Measurements from ENCODE around the gene KARS1.
"Not testable (repeated sequence)": the region's sequence is repeated elsewhere in the genome, so short reads cannot be mapped to it uniquely, and the experiment has no call there.

KARS1 gene

DNA sequence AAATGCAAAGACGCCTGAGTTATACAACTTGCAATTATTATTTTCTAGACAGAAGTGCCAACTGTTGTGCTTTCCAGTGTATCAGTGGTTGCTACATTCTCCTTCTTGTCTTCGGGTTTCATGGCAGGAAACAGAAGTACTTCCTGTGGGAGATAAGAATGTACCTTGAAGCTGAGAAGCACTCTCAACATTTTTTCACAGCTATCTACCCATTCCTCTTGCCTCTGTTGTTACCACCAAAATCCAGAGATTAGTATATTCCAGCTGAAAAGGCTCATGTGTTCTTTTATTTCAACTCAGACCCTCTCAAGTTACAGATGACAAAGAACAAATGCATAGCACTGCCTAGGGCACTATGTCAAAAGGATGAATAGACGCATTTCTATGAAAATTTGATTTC is 19.6 kb downstream of the KARS1 start:
- no peak for FAIRE-seq

DNA sequence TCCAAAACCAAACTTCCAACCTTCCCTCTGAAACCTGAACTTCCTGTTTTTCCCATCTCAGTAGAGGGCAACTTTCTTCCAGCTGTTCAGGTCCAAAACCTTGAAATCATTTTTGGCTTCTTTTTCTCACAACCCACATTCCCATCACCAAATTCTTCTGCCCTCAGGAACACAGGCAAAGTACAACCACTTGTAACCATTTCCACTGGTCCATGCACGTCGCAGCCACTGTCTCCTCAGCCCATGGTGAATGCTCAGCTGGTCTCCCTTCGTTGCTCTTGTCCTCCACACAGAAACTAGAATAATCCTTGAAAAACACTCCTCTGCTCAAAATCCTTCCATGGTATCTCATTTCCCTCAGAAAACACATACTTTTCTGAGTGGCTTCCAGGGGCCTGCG is 20.7 kb downstream of the KARS1 start:
- DNase-seq (ENCODE audit: insufficient read length, low spot score), result no peak
- FAIRE-seq, result no peak

More for the DNA sequence above, 19.6 kb downstream of the KARS1 start:
- no peak for DNase-seq (ENCODE audit: insufficient read length, low spot score)

DNA sequence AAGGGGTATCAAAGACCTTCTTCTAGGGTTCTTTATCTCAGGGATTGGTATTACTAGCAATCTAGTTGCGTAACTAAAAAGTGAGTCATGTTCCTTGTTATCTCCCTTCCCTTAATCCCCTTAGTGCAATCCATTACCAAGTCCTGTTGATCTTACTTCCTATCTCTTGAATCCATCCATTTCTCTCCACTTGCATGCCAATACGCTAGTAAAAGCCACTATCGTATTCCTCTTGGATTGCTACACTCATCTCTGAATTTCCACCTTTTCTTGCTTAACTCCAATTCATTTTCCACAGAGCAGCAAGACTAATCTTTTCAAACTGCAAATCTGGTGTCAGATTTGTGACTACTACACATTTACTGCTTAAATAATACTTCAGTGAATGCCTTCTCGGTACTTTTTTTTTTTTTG is 22.5 kb downstream of the KARS1 start:
- no peak for FAIRE-seq
- peak; percentile 66 for DNase-seq (ENCODE audit: insufficient read length, low spot score)

DNA sequence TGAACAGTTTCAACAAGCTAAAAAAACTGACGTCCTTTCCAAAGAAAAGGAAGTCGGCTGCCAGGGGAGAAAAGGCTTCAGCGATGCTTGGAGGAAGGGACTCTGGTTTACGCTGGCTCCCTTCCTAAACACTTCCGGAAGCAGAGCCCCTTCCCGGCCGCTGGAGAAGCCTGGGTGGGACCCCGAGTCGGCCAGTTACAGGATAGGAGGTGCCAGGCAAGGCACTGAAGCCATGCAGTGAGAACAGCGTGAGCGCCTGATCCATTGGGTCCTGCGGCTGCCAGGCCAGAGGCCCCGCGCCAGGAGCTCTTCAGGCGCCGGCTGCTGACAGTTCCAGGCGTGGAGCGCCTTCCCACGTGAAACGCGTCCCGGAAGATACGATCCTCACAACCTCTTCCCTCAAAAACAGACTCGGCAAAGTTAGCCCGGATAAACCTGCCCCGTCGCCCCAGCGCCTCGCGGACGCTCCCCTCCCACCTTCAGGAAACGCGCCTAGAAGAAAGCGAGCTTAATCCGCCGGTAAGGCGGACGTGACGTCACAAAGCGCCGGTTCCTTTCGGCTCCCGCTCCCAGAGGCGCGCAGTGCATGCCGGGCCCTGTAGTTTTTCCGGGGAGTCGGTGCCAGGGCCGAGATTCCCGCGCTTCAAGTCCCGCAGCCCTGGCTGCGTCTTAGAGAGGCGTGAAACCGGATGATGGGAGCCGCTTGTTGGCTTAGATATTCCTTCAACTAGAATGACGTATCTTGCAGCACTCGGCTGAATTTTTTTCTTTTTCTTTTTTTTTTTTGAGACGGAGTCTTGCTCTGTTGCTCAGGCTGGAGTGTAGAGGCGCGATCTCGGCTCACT is 24.5 kb downstream of the KARS1 start, which contains the start of gene ADAT1:
Gene ADAT1 (minus strand): TSS at position 521 of the 845 bp plus-strand sequence. CDS start 2,482 bp downstream, outside the sequence.
- FAIRE-seq (peak; percentile 66), DNase-seq (ENCODE audit: insufficient read length, low spot score) (peak; percentile 97)

DNA sequence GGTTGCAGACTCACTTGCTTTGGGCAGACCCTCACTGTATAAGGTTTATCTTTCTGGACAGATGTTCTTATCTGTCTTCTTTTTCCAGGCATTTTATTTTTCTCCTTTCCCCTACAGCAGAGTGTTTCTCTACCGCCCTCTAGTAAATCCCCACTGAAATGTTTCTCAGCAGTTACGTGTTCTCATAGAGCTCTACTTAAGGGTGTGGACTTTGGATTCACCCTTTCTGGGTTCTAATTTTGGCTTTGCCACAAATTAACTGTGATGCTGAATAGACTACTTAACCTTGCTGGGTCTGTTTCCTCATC is 26.3 kb downstream of the KARS1 start:
- DNase-seq (ENCODE audit: insufficient read length, low spot score) (peak; percentile 24), FAIRE-seq (no peak)

DNA sequence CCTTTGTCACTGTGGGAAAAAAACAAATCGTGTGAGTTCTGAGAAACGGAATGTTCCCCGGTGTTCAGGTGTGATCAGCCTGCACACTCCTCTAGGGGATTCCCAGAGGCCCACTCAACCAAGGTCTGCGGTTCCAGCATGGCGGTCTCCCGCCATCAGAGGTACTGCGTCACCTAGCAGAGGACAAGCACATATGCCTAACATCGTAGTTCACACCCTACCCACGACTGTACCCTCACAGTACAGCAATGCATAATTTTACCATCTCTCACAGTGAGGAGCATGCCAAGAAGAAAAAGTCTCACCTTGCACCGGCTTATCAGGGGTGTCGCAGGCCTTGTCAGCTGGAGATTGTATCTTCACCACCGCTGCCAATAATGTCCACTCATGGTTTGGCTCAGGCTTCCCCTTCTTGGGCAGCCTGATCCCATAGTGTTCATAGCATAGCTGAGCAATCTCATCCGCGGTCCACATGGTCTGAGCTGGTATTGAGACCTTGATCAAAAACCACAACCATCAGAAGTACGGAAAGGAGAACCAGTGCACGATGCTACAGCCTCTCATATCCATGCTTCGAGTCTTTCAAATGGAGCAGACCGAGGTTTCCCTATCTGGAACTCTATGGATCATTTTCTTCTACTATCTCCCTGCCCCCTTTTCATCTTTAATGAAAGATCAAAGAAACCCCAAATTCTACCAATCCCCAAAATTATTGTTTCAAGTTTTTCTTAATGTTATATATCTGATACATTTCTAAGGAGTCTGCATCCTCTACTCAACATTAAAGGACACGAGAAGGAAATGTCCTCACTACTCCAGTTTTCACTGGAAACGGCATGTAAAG is 26.9 kb downstream of the KARS1 start:
- DNase-seq (ENCODE audit: insufficient read length, low spot score) (no peak), FAIRE-seq (no peak)

DNA sequence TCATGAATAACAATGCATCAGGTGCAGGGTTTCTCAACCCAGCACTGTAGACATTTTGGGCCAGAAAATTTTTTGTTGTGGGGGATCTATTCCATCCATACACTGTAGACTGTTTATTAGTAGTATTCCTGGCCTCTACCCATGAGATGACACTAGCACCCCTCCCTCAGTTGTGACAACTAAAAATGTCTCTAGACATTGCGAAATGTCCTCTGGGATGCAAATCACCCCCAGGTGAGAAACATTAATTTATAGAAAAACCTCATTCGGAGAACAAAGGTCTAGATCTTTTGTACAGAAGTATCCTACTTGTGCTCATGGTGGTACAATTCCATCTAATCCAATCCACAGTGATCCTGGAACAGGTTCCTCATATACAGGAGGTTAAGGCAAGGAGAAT is 28.7 kb downstream of the KARS1 start:
- DNase-seq (ENCODE audit: insufficient read length, low spot score) (no peak), FAIRE-seq (no peak)

DNA sequence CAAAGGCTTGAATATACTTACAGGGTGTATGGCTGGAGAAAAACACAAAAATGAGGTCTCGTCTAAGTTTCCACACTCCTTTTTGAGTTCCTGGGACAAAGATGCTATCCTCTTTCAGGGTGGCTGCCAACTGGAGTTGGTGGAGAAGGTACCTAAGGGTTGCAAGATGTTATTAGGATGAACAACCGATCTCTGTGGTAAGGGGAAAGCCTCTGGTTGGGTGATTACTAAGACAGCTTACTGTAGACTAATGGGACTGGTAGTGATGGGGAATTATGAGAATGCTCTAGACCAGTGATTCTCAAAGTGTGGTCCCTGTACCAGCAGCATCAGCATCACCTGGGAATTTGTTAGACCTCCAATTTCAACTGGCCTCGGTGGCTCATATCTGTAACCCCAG is 30.3 kb downstream of the KARS1 start:
- no peak for FAIRE-seq

DNA sequence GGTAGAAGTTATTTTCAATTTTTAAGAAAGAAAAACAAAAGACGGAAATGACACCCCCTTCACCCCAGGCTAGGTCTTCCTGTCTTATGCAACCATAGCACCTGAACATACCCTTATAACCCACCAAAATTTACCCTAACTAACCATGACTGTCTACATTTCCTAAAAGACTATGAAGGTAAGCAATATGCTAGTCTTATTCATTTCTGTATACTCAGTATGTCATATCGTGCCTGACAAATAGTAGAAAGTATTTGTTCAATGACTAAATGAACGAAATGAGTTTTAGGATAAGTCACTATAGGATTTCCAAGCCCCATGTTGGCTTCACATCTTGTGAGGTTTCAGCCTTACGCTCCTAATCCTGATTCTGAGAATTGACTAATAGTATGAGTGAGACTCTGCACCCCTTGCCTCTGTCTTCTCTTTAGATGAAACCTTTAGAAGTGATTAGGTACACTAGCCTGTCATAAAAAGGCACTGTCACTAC is 30.9 kb downstream of the KARS1 start:
- no peak for FAIRE-seq
- DNase-seq (ENCODE audit: insufficient read length, low spot score), result no peak

More for the DNA sequence above, 30.3 kb downstream of the KARS1 start:
- no peak for DNase-seq (ENCODE audit: insufficient read length, low spot score)

DNA sequence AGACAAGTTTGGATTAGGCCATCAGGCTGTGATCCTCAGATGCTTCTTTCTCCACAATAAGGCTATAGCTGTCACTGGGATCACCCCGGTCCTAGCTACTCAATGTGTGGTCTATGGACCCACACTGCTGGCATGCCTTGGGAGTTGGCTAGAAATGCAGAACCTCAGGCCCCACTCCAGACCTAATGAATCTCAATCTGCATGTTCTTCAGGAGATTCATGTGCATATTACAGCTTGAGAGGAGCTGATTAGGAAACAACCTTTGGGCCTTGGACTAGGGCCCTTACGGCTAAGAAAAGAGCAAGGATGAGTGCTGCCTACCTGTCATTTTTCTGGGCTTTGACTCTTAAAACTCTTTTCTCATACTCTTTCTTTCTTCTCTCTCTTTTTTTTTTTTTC is 31.8 kb downstream of the KARS1 start:
- FAIRE-seq, result no peak
- DNase-seq (ENCODE audit: insufficient read length, low spot score), result no peak

DNA sequence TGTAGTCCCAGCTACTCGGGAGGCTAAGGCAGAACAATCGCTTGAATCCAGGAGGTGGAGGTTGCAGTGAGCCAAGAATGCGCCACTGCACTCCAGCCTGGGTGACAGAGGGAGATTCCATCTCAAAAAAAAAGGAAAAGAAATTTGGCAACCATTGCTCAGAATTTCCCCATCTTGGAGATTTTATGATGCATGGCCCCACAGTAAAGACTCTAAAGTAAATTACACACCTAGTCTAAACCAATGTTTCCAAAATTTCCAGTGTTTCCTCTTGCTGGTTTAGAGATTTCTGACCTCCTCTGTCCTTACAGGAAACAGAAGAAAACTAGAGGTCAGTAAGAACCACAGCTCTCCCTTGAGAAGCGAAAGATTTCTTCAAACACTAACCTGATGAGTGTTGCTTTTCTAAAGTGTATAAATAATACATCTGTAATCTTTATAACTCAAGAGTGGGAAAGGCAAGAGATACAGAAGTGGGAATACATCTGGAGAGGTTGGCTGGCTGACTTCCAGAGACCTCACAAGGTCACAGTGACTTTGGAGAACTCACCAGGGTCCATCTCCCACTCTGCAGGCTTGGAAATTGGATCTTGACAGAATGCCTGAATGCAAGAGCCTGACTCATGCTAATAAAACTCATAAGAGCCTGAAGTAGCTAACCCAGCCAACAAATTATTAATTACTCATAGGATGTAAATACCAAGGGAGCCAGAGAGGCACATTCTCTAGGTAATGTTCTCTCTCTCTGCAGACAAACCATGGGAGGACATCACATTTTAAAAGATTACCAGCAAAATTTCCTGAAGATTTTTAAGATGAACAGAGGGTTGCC is 33.2 kb downstream of the KARS1 start:
- no peak for FAIRE-seq
- no peak for DNase-seq (ENCODE audit: insufficient read length, low spot score)

DNA sequence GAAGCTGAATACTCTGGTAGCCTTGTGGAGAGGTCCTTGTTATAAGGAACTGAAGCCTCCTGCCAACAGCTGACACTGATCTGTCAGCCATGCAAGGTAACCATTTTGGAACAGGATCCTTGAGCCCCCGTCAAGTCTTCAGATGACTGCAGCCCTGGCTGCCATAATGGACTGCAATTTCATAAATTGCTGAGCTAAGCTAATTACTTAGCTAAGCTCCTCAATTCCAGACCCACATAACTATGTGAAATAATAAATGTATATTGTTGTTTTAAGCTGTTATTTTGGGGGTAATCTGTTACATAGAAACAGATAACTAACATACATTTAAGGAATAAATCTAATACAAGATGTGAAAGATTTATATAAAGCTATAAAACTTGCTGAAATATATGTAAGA is 41.0 kb downstream of the KARS1 start:
- no peak for DNase-seq (ENCODE audit: insufficient read length, low spot score)
- no peak for FAIRE-seq

DNA sequence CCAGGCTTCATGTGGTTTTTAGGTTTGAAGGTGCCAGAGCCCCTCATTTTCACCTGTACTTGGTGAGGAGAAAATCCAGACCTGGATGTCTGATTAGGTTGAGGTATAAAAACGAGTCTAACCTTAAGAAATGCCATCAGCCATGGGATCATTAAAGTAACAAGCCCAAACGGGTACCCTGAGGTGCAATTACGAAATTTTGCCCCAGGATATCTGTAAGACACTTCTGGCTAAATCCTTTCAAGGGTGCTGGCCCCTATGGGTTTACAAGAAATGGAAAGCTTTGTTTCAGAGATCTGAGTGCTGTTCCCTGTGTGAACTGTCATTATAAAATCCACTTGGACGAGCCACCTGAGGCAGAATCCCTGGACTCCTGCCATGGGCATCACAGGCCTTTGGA is 44.2 kb downstream of the KARS1 start:
- FAIRE-seq (no peak), DNase-seq (ENCODE audit: insufficient read length, low spot score) (no peak)

DNA sequence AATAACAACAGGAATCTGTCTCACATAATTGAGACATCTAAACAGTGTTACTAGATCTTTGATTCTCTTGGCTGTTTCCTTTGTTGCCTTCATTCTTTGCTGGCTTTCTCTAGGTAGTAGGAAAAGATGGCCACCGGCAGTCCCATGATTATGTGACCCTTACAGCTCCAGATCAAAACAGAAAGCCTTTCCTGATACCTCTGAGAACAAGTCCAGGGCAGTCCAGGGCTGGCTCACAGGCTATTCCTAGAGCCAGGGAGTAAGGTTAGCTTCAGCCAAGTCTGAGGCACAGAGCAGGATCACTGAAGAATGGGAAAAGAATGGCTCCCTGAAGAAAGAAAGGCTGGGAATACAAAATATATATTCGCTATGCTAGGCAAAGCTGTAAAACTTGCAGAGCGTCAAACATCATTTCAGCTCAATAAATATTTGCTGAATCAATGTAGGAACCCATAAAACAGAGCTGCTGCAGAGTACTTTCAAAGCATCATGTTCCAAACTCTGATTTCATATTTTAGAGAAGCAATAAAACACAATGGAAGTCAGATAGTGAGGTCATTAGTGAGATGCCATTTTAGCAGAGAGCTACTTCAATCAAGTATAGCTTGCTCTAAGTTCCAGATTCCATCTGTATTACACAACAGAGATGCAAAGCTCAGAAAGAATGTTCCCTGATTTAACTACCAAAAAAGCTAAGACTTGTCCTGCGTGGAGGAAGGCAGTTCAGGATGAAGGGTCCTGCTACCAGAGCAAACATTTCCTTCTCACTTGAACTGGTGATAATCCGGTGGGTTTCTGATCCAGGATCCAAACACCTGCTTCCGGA is 47.8 kb downstream of the KARS1 start:
- DNase-seq (ENCODE audit: insufficient read length, low spot score), result no peak
- FAIRE-seq, result no peak

DNA sequence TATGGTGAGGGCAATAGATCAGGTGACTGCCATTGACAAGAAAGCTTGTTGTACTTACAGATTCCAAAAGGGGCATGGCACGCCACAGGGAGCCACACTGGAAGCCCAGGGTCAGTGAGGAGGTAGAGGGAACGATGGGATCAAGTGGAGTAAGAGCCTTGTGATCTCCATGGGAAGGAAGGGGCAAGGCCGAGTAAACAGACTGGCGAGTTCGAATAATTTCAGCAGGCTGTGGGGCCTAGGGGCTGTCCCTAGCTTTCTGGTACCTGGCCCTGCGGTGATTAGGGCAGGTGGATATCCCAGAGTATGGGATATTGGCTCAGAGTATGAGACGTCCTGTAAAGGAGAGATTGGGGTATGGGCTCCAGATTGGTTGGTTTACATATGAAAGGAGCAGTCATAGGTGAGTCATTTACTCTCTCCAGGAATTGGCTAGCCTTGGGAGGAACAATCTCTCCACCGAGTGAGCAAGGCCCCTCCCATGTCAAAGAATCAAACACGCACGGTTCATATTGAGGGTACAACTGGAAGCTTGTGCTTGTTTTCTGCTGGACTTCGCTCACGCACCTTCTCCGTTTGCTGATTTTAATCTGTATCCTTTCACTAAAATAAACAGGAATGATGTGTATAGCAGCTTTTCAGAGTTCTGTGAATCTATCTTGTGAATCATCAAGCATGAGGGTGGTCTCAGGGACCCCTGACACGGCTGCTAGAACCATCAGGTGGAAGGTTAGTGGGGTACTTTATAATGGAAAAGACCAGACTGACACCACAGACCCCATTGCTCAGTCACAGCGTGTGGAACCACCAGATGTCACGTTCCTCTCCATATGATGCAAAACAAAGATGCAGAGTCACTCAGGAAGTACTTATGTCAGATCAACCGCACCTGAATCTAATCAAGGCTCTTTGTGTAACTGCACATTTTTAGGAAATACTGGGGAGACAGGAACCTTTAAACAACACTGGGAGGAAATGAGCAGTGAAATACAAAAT is 53.3 kb downstream of the KARS1 start:
- DNase-seq (ENCODE audit: insufficient read length, low spot score) (no peak), FAIRE-seq (no peak)

DNA sequence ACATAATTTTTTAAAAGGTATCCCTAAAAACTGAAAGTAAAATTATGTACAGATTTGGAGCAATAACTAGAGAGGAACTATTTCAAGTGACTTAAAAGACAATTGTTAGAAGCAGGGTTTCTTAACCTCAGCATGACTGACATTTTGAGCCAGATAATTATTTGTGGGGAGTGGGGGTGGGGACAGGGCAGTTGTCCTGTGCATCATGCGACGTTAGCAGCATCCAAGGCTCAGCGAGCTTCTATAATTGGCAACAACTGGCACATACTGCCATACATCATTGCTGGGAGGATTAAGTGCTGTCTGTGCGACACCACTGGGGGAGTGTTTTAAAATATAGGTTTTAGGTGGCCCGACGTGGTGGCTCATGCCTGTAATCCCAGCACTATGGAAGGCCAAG is 54.2 kb downstream of the KARS1 start:
- no peak for DNase-seq (ENCODE audit: insufficient read length, low spot score)
- no peak for FAIRE-seq

DNA sequence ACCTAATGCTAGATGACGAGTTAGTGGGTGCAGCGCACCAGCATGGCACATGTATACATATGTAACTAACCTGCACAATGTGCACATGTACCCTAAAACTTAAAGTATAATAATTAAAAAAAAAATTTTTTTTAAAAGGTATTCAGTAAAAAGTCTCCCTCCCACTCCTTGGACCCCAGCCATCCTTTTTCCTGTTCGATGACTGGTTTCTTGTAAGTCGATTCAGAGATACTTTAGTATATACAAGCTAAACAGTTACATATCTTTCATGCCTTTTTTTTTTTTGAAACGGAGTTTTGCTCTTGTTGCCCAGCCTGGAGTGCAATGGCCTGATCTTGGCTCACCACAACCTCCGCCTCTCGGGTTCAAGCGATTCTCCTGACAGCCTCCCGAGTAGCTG is 55.5 kb downstream of the KARS1 start:
- FAIRE-seq; DNase-seq (ENCODE audit: insufficient read length, low spot score): not testable (repeated sequence)

DNA sequence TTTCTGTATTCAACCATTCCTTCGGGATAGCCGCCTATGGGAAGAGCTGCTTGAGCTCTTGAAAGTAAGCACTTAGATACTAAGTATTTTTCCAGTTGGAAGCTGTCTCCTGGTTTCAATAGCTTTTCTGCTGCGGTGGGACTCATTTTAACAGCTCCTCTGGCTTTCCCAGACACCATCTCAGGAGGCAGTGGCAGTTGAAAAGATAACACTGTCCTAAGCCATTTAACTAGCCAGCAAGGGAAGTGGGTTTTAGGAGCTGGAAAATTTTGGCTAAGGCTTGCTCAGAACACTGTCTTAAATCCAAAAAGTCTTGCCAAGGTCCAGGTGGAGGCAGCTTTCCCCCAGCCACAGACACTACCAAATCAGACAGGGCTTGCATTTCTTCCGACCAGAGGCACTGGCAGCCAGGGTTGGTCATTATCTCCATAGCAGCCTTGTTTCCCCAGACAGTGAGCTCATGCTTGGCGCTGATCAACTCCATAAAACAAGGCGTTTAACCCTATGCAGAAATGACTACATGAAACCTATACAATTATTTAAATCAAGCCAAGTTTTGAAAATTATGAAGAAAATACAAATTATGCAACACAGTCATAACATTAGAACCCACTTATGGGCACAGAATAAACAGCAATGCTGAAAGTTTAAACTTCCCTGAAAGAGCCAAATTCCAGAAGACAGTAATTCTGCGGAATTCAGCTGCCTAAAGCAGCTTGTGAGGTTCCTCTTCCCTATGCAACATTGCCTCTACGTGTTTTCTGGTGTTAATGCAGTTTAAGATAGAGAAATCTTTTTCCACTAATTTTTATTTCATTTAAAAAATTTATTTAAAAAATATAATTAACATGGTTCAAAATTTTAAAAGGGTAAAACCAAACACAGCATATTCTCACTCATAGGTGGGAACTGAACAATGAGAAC is 56.3 kb downstream of the KARS1 start:
- no peak for DNase-seq (ENCODE audit: insufficient read length, low spot score)
- FAIRE-seq, result no peak

Data from HTR-8/SVneo (cell line).